ENCODE measurements around the gene PLCD1. TPM values are rescaled to one million over a fixed set of nuclear protein-coding genes. Genes with fewer than 3 reads are reported as not detected.

PLCD1 gene
- total RNA-seq, 1 donor from 2014 or later, result 23.6 TPM

- no peak for TF ChIP-seq CTCF (IDR thresholded peaks at IDR 0.05)
- Mint-ChIP-seq H3K27me3 (ENCODE audit: low read depth) (no peaks in the 10 kb centered on the region), H3K36me3 (ENCODE audit: low read depth) (peaks cover 26% of the 10 kb centered on the region), H3K9me3 (ENCODE audit: low read depth) (no peaks in the 10 kb centered on the region), H3K4me1 (ENCODE audit: low read depth) (no peaks in the 10 kb centered on the region), H3K4me3 (ENCODE audit: unreplicated experiment) (no peak overlapping the region), H3K27ac (ENCODE audit: unreplicated experiment) (no peak overlapping the region)
- DNase-seq (ENCODE audit: low spot score), result no peak
Observed at GRCh38 chr3:38011111-38011510, 18.3 kb downstream of the PLCD1 start.

- H3K27ac Mint-ChIP-seq (ENCODE audit: unreplicated experiment), result no peak overlapping the region
- no peak overlapping the region for H3K4me3 Mint-ChIP-seq (ENCODE audit: unreplicated experiment)
- no peak for TF ChIP-seq CTCF (IDR thresholded peaks at IDR 0.05)
- DNase-seq (ENCODE audit: low spot score), result no peak
- H3K4me1 Mint-ChIP-seq (ENCODE audit: low read depth), result no peaks in the 10 kb centered on the region
- peaks cover 17% of the 10 kb centered on the region for H3K36me3 Mint-ChIP-seq (ENCODE audit: low read depth)
- no peaks in the 10 kb centered on the region for H3K27me3 Mint-ChIP-seq (ENCODE audit: low read depth)
- no peaks in the 10 kb centered on the region for H3K9me3 Mint-ChIP-seq (ENCODE audit: low read depth)
Observed at GRCh38 chr3:38009807-38010591, 19.4 kb downstream of the PLCD1 start.

GRCh38 chr3:38008971-38009580 lies 20.4 kb downstream of the PLCD1 start:
- no peaks in the 10 kb centered on the region for H3K27me3 Mint-ChIP-seq (ENCODE audit: low read depth)
- no peaks in the 10 kb centered on the region for H3K9me3 Mint-ChIP-seq (ENCODE audit: low read depth)
- TF ChIP-seq CTCF (IDR thresholded peaks at IDR 0.05), result no peak
- H3K27ac Mint-ChIP-seq (ENCODE audit: unreplicated experiment), result no peak overlapping the region
- H3K4me3 Mint-ChIP-seq (ENCODE audit: unreplicated experiment), result no peak overlapping the region
- DNase-seq (ENCODE audit: low spot score), result no peak
- H3K36me3 Mint-ChIP-seq (ENCODE audit: low read depth), result peaks cover 15% of the 10 kb centered on the region
- peaks cover 7% of the 10 kb centered on the region for H3K4me1 Mint-ChIP-seq (ENCODE audit: low read depth)

GRCh38 chr3:38008191-38008701 lies 21.2 kb downstream of the PLCD1 start:
- Mint-ChIP-seq H3K27me3 (ENCODE audit: low read depth) (no peaks in the 10 kb centered on the region), H3K4me1 (ENCODE audit: low read depth) (peaks cover 7% of the 10 kb centered on the region), H3K4me3 (ENCODE audit: unreplicated experiment) (no peak overlapping the region), H3K27ac (ENCODE audit: unreplicated experiment) (no peak overlapping the region), H3K9me3 (ENCODE audit: low read depth) (no peaks in the 10 kb centered on the region), H3K36me3 (ENCODE audit: low read depth) (peaks cover 15% of the 10 kb centered on the region)
- no peak for TF ChIP-seq CTCF (IDR thresholded peaks at IDR 0.05)
- DNase-seq (ENCODE audit: low spot score), result no peak

- H3K9me3 Mint-ChIP-seq (ENCODE audit: low read depth), result no peaks in the 10 kb centered on the region
- H3K36me3 Mint-ChIP-seq (ENCODE audit: low read depth), result peaks cover 15% of the 10 kb centered on the region
- no peak overlapping the region for H3K4me3 Mint-ChIP-seq (ENCODE audit: unreplicated experiment)
- H3K27me3 Mint-ChIP-seq (ENCODE audit: low read depth), result no peaks in the 10 kb centered on the region
- no peak overlapping the region for H3K27ac Mint-ChIP-seq (ENCODE audit: unreplicated experiment)
- H3K4me1 Mint-ChIP-seq (ENCODE audit: low read depth), result peaks cover 7% of the 10 kb centered on the region
- no peak for TF ChIP-seq CTCF (IDR thresholded peaks at IDR 0.05)
- DNase-seq (ENCODE audit: low spot score), result no peak
Observed at GRCh38 chr3:38007754-38008090, 21.7 kb downstream of the PLCD1 start.
